Breast epithelium (tissue), 4 donors: ENCODE measurements around the gene ACSS1. TPM values are rescaled to one million over a fixed set of nuclear protein-coding genes. Genes with fewer than 3 reads are reported as not detected.

Experiments used
- DNase-seq, 2 donors: peaks; one replicate each; pipeline ENCODE4 v3.0.0-alpha.2; 2019; ENCODE audit warnings: low spot score in 2 of 2
- H3K27ac ChIP-seq, 2 donors: fragments of 200-600 bp; sonication (generic) in 1 of 2; one replicate each; pipeline ENCODE4 v1.5.1; 2016 to 2019; ENCODE audit warnings: mild to moderate bottlenecking in 1 of 2
- H3K27me3 ChIP-seq, 2 donors: fragments of 200-600 bp; sonication (generic) in 1 of 2; one replicate each; pipeline versions ENCODE4 v1.5.1 to v1.6.0; 2017 to 2019; ENCODE audit warnings: control low read depth in 1 of 2, mild to moderate bottlenecking in 1 of 2
- H3K36me3 ChIP-seq: fragments of 200-600 bp; one replicate; pipeline ENCODE4 v1.5.1; 2019
- H3K4me1 ChIP-seq, 2 donors: fragments of 200-600 bp; sonication (generic); one replicate each; pipeline ENCODE4 v1.5.1; 2016 to 2019; ENCODE audit warnings: control low read depth in 1 of 2
- H3K4me3 ChIP-seq, 3 donors: fragments of 200-600 bp; sonication (generic); 1 replicate in 2 of 3; 2 replicates in 1 of 3; pipeline ENCODE4 v1.5.1; 2016 to 2019; ENCODE audit warnings: mild to moderate bottlenecking in 3 of 3, moderate library complexity in 2 of 3
- H3K9me3 ChIP-seq, 2 donors: fragments of 200-600 bp; sonication (generic) in 1 of 2; one replicate each; pipeline ENCODE4 v1.5.1; 2016 to 2019; ENCODE audit warnings: control low read depth in 1 of 2
- CTCF ChIP-seq, 3 donors: fragments of 450-650 bp; IDR thresholded peaks; one replicate each; pipeline ENCODE4 v1.5.1; 2016 to 2017; ENCODE audit warnings: antibody characterized with exemption in 3 of 3, mild to moderate bottlenecking in 3 of 3, moderate library complexity in 3 of 3
- POLR2A ChIP-seq: fragments of 450-650 bp; IDR thresholded peaks from one replicate; pipeline ENCODE4 v1.6.1; 2016; ENCODE audit warnings: antibody characterized with exemption, mild to moderate bottlenecking, moderate library complexity
- POLR2AphosphoS5 ChIP-seq, 3 donors: sonication (generic); formaldehyde crosslinking; IDR thresholded peaks; one replicate each; pipeline ENCODE4 v1.6.1; 2017; ENCODE audit warnings: antibody characterized with exemption in 3 of 3
- intact Hi-C: fragments of 100-400 bp; cut with DNase I; formaldehyde crosslinking; loops from one replicate; pipeline ENCODE4 v1.15.1; 2023; ENCODE audit warnings: low total_unique reads
- total RNA-seq, 3 donors: library from RNA; depleted of rRNA; stranded (reverse); fragments of >200 nt; gene quantifications; one replicate each; pipeline ENCODE4 v1.1.0, GENCODE V29; 2016

The ACSS1 gene
- 10 to 100 TPM; 17.6 to 38.2 (median 37.4) TPM for total RNA-seq

DNA sequence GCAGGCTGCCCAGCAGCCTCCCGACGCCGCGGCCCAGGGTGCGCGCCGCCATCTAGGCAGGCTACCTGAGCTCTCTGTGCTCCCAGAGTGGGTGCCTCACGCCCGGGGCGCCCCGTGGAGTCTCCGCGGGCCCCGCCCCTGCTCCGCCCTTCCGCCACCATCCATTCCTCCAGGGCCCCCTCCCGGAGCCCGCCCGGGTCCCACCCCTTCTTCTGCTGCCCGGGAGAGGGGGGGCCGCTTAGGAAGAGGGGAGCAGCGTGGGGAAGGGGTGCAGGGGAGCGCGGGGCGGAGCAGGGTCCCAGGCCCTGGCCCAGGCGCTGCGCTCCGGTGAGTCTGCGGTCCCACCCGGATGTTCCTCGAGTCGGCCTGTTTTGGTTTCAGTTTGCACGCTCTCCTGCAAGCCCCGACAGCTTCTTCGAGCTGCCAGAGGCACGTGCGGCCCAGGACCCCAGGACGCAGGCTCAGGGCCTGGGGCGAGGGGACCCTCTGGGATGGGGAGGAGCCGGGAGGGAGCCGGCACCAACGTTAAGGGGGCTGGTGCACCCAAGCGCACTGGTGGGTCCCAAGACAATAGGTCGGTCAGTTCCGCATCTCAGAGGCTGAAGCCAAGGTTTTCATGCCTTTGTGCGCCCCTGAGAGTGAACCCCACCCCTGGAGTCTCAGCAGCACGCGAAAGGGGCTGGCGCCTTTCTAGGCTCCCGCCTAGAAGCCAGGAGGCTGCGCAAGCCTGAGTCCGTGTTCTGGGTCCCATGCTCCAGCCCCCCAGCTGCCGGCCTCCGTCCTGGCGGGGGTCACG lies at the start of gene ACSS1:
Gene ACSS1, minus strand, starts transcription at position 89 of the 796 bp plus-strand sequence. Its CDS starts 37 bp downstream, at position 52.
- peak within 1 kb of the TSS; percentile 90 to 96 for H3K27ac ChIP-seq
- TF ChIP-seq POLR2AphosphoS5 (IDR thresholded peaks at IDR 0.05): no peak
- no peak for TF ChIP-seq CTCF (IDR thresholded peaks at IDR 0.05)
- TF ChIP-seq POLR2A: no peak
- no peaks in the 10 kb centered on the region for H3K9me3 ChIP-seq
- intact Hi-C loops: loop anchor here (1.0 to 5.0 kb wide), 2 partner anchors 15 to 66 kb away; partner anchors contain the start of gene APMAP
- H3K36me3 ChIP-seq: no peaks in the 10 kb centered on the region
- peak within 1 kb of the TSS; percentile 78 to 91 (median 84) for H3K4me3 ChIP-seq
- DNase-seq: peak; percentile 33 to 57
- peaks cover 13 to 18% of the 10 kb centered on the region in 2 donors for H3K4me1 ChIP-seq
- no peaks in the 10 kb centered on the region for H3K27me3 ChIP-seq

- H3K27me3 ChIP-seq: no peaks in the 10 kb centered on the region
- TF ChIP-seq CTCF (IDR thresholded peaks at IDR 0.05): no peak
- intact Hi-C loops: no loop called here
- H3K4me1 ChIP-seq: no peaks in the 10 kb centered on the region
- H3K36me3 ChIP-seq: no peaks in the 10 kb centered on the region
- DNase-seq: no peak
- H3K27ac ChIP-seq: no peak overlapping the region
- H3K4me3 ChIP-seq: no peak overlapping the region
- H3K9me3 ChIP-seq: no peaks in the 10 kb centered on the region
These were observed 45.6 kb upstream of the ACSS1 start for GRCh38 chr20:25103526-25103925.

DNA sequence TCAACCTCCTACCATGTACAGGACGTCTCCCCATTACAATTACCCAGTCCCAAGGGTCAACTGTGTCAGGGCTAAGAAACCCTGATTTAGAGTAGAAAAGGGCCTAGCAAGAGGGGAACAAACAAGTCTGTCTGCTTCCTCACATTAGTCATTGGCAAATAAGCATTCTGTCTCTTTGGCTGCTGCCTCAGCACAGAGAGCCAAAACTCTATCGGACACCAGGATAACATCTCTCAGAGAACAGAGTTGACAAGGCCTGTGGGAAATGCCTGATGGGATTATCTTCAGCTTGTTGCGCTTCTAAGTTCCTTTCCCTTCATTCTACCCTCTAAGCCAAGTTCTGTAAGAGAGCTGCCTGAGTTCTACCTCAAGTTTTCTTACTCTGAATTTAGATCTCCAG lies 43.0 kb upstream of the ACSS1 start:
- Histone ChIP-seq H3K9me3 (no peaks in the 10 kb centered on the region), H3K4me3 (no peak overlapping the region), H3K36me3 (no peaks in the 10 kb centered on the region), H3K4me1 (no peaks in the 10 kb centered on the region), H3K27me3 (no peaks in the 10 kb centered on the region), H3K27ac (no peak overlapping the region)
- TF ChIP-seq POLR2A (no peak), CTCF (IDR thresholded peaks at IDR 0.05) (no peak), POLR2AphosphoS5 (IDR thresholded peaks at IDR 0.05) (no peak)
- no peak for DNase-seq
- intact Hi-C loops: no loop called here

DNA sequence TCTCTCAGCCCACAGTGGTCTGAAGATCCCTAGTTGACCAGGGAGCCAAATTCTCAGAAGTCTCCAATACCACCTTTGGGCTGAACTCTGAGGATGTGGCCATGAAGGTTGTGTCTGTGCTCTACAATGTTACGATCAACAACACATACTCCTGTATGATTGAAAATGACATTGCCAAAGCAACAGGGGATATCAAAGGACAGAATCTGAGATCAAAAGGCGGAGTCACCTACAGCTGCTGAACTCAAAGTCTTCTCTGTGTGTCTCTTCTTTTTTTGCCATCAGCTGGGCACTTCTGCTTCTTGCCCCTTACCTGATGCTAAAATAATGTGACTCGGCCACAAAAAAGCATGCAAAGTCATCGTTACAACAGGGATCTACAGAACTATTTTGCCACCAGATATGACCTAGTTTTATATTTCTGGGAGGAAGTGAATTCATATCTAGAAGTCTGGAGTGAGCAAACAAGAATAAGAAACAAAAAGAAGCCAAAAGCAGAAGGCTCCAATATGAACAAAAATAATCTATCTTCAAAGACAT lies 41.7 kb upstream of the ACSS1 start:
- Histone ChIP-seq H3K27ac (no peak overlapping the region), H3K9me3 (no peaks in the 10 kb centered on the region), H3K36me3 (no peaks in the 10 kb centered on the region), H3K27me3 (no peaks in the 10 kb centered on the region), H3K4me3 (no peak overlapping the region), H3K4me1 (no peaks in the 10 kb centered on the region)
- DNase-seq: no peak
- intact Hi-C loops: no loop called here
- TF ChIP-seq POLR2A: no peak
- no peak for TF ChIP-seq CTCF (IDR thresholded peaks at IDR 0.05)
- no peak for TF ChIP-seq POLR2AphosphoS5 (IDR thresholded peaks at IDR 0.05)

DNA sequence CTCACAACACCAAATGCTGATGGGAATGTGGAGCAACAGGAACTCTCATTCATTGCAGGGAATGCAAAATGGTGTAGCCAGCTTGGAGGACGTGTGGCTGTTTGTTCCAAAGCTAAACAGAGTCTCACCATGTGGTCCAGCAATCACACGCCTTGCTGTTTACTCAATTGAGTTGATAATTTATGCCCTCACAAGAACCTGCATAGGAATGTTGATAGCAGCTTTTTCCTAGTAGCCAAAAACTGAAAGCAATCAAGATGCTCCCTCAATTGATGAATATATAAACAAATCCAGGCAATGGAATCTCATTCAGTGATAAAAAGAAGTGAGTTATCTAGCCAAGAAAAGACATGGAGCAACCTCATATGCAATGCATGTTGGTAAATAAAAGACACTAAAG lies 39.6 kb upstream of the ACSS1 start:
- Histone ChIP-seq H3K27me3 (no peaks in the 10 kb centered on the region), H3K4me3 (no peak overlapping the region), H3K4me1 (no peaks in the 10 kb centered on the region), H3K36me3 (no peaks in the 10 kb centered on the region), H3K9me3 (no peaks in the 10 kb centered on the region), H3K27ac (no peak overlapping the region)
- intact Hi-C loops: no loop called here
- no peak for DNase-seq
- no peak for TF ChIP-seq CTCF (IDR thresholded peaks at IDR 0.05)
- TF ChIP-seq POLR2A: no peak
- TF ChIP-seq POLR2AphosphoS5 (IDR thresholded peaks at IDR 0.05): no peak
